NCI-H1694 (cell line): Measurements from ENCODE around the gene DYNLRB2.

Experiments
- DNase-seq: peaks from one replicate; lab custom pipeline; 2025; lab: John Stamatoyannopoulos, UW

Gene DYNLRB2

DNA sequence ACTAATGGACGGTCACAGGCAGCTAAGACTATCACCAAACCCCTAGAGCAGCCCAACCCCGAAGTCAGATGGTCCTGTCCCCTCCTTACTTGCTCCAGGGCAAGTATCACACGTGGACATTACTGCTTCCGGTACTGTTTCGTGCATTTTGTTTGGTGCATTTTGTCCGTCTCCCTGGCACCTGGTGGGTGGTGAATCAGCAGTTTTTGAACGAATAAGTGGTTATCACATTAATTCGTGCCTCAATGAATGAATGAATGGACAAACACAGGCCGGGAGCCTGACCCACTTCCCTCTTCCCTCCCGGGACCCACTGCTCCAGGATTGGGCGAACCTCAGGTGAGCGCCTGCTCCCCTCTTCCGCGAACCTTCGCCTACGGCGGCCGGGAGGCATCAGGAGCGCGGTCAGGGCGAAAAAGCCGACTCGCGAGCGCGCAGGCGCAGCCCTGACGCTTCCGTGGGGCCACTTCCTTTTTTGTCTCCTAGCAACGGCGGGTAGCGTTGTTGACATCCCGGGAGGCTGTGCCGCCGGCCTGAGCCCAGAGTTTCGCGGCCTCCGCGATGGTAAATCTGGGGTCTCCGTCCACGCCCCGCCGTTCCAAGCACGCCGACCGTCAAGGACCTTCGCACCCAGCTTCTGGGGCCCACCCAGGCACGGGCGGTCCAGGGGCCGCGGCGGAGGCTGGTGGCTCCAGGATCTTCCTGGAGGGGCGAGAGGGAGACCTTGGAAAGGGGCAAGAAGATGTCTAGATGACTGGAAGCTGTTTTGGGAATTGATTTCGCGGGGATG lies at the start of gene DYNLRB2:
Gene DYNLRB2 (plus strand): TSS at position 478 of the 790 bp plus-strand sequence. CDS start 84 bp downstream, at position 562.
- peak; percentile 52 for DNase-seq

DNA sequence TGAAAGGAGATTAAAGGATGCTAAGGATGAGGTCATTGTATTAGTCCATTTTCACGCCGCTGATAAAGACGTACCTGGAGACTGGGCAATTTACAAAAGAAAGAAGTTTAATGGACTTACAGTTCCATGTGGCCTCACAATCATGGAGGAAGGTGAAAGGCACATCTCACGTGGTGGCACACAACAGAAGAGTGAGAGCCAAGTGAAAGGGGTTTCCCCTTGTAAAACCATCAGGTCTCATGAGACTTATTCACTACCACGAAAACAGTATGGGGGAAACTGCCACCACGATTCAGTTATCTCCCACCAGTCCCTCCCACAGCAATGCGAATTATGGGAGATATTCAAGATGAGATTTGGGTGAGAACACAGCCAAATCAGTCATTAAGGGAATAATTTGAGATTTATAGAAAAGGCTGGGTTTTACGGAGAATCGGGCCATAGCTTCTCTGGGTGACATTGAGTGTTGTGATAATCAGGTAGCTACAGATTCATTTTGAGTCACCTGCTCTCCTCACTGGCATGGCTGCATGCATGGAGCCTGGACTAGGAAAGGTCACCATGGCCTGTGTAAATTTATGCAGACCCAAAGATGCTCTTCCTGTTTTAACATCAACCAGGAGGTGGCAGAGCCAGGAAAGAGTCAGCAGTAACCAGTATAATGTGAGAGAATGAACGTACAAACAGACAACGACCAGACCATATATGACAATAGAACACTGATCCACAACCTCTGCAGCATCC lies 40.5 kb upstream of the DYNLRB2 start:
- no peak for DNase-seq

DNA sequence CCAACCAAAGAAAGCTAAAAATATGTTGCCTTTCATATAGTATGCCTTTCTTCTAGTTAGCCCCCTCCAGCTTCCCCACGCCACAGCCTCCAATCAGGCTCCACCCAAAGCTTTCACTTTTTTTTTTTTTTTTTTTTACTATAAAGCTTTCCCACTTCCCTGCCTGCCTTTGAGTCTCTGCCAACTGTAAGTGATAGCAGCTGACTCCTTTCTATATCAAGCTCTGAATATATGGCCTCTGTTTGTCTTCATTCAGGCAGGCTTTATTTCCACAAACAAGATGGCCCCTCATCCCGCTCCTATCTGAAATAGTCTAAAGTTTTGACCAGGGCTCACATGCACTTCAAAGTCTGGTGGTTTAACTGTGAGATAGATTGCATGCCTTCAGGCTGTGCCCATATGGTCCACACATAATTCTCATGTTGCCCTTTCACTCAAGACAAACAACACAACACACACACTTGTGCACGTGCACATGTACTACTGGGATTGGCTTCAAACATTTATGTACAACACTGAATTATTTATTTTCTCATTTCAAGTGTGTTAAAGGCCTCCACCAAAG lies 39.8 kb upstream of the DYNLRB2 start:
- DNase-seq, result no peak

DNA sequence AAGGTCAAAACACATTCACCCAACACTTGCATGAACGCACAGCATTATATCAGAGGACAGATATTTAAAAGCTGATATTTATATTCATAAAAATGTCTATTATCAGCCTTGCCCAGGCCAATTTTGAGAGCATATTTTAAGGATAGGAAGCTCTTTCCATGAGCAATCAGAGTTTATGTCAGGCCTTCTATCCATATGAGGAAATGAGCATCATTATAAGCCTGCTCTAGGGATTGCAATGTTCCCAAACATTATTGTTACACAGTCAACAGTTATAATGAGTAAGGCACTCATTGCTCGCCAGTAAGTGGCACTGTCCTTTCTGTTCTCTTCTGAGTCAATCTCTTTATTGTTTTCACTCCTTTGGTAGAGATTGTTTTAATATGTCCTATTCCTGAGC lies 37.7 kb upstream of the DYNLRB2 start:
- no peak for DNase-seq

DNA sequence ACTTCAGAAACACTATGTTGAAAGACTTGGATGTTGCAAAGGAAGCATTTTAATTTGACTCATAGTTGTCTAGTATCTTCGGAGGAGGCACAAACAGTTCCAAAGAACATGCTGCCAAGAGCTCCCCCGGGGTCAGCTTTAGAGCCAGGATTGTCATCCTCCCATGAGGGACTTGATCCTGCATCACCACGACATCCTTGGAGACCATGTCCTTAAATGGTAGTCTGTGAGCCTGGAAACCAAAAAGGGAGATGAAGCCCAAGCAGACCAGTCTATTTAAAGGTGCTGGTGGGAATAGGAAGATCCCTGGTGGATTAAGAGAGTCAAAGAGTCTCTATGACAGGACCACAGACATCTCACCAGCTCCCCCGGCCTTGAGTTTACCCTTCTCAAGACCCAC lies 33.3 kb upstream of the DYNLRB2 start:
- no peak for DNase-seq

DNA sequence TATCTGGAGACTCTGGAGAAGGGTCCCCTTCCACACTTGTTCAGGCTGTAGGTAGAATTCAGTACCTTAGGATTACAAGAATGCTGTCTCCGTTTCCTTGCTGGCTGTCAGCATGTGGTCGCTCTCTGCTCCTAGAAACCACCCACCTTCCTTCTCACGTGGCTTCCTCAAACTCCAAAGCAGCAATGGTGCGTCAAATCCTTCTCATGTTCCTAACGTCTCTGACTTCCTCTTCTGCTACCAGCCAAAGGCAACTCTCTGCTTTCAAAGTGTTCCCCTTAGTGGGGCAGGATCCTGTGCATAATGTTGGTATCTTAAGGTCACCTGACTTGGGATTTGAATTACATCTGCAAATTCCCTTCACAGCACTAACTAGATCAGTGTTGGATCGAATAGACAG lies 30.9 kb upstream of the DYNLRB2 start:
- DNase-seq, result no peak

DNA sequence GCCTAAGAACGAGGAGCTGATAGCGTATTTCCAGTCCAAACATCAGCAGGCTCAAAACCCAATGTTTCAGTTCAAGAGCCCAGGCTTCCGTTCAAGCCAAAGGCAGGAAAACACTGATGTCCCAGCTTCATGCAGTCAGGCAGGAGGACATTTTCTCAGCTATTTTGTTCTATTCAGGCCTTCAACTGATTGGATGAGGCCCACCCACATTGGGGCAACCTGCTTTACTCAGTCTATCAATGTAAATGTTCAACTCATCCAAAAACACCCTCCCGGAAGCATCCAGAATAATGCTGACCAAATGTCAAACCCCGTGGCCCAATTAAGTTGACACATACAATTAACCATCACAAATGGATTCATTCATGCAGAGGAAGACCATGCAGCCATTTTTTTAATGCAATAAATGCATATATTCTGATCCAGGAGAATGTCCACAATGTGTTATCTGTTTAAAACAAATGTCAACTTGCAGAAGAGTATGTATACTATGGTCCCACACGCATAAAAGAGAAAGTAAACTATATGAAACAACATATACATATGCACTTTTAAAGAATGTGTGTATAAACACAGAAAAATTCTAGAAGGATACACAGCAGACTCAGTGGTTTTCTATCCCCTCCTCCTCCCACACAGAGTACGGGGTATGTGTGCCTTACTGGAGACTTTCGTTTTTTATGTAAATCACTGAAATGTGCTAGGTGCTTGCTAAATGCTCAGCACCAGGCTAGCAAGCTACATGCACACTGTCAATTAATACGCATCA lies 28.8 kb upstream of the DYNLRB2 start:
- no peak for DNase-seq

DNA sequence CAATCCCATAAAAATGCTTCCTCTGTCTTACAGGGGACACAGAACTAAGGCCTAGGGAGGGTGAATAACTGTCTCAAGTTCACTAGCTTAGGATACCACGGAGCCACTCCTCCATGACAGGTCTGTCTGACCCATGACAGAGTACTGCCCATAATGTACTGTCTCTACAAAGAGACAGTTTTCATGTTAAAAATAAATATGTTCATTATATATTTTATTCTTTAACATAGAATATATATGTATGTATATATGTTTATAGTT lies 28.3 kb upstream of the DYNLRB2 start:
- DNase-seq, result no peak

DNA sequence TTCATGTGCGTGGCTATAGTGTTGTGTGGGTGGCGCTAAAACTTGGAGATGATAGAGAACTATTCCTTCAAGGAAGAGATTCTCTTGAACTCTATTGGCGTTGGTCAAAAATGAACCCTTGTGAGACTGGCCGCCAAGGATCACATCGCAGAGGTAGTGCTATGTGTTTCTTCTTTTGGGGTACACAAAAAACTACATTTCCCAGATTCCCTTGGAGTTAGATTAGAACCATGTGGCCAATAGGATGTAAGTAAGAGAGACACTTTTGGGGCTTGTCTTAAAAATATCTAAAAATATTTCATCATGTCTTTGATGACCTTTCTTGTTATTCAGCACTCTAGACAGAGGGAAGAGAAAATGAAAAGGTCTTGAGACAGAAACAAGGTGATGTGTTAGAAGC lies 25.4 kb upstream of the DYNLRB2 start:
- DNase-seq, result no peak

DNA sequence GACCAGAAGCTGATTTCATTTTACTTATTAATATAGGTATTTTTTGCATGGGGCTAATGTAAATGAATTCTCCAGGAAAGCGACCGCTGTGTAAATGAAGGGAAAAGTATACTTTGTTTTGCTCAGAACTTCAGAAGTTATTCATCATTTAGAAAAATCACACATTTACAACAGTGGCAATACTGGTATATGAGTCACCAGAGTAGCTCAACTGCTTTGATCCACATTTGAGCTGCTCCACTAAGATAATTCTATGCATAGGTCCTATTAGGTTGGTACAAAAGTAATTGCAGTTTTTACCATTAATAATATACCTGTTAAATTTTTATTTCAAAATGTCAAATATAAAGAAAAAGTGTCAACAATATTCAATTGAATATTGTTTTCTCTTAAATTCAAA lies 22.9 kb upstream of the DYNLRB2 start:
- DNase-seq, result no peak

DNA sequence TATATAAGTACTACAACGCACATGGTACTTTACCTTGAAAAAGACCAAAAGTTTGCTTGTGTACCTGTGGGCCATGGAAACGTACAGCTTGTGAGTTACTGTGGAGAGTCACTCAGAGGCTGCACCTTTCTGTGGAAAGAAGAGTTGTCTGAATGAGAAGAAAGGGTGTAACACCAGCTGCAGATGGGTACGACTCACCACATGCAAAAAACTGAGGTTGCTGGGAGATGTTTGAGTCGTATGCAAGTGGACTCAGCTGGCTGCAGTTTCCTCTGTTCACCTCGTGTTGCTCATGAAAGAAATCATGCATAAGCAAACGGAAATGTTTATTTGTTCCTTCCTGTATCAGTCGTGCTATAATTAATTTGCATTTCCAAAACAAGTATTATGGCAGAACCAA lies 22.4 kb upstream of the DYNLRB2 start:
- DNase-seq, result no peak

DNA sequence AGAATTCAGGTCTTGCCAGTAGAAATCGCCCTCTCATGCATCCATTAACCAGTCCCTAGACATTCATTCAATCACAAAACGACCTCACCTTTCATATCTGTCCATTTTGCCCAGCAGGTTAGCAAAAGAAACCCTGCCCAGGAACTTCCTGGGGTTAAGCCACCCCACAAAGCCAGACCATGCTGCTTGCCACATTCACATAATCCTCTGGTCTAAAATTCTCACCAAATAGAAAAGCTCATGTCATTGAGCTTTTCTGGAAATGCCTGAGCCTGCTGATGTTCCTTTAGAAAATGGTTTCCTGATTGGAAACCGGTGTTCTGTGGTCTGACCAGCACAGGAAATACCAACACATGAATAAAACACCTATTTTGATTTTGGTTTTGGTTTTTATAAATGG lies 21.6 kb upstream of the DYNLRB2 start:
- no peak for DNase-seq

DNA sequence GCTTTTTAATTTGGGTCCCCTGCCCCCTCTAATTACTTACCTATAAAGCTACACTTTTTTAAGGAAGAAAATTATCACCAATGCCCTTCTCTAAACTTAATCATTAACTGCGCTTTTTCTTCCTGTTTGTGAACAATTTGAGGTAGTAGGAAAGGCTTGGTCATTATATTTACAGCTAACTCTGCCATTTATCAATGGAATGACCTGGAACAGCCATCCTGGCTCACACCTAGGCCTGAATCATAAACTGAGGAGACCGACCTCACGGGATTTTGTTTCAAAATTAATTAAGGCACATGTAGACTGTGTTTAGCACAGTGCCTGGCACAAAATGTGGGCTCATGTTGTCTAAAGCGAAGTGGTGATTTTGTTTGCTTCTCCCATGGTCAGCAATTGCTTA lies 15.4 kb upstream of the DYNLRB2 start:
- DNase-seq, result no peak

DNA sequence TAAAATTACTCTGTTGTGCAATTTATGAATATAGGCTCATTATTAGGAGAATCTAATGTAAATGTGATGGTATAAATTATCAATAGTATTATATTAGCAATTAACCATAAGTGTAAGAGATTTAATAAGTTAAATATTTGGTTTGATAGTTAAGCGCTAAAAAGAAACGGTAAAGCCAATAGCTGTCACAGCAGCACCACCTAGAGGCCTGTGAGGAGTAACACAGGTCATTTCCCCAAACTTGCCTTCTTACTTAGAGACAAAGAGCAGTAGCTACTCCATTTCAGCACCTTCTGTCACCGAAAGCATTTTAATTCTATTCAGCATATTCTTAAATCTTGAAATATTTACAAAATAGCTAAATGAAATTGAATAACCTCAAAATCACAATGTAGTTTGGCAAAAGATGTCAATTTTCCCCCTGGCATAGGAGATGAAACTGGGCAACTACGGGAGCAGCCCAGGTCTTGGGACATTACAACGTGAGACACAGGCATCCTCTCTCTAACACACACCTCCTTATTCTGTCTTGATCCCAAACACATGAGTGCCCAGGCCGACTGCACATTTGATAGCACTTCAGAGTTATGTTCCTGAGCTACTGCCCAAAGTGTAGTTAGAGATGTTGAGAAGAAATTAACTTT lies 14.3 kb upstream of the DYNLRB2 start:
- peak; percentile 48 for DNase-seq

DNA sequence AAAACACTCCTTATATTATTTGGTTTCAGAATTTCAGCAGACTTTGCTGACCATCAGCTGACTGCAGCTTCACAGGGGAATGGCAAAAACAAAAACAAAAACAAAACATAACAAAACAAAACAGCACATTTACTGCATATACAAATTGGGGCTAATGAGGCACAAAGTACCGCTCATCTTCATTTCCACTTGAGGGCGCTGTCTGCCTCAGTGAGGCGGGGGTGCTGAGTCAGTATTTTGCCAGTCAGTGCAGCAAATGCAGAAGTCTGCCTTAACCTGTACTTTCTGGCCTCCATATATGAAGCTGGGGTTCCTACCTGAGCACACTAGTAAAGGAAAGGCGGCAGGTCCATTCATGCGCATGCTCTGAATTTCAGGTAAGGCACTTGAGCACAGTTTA lies 13.5 kb upstream of the DYNLRB2 start:
- no peak for DNase-seq

DNA sequence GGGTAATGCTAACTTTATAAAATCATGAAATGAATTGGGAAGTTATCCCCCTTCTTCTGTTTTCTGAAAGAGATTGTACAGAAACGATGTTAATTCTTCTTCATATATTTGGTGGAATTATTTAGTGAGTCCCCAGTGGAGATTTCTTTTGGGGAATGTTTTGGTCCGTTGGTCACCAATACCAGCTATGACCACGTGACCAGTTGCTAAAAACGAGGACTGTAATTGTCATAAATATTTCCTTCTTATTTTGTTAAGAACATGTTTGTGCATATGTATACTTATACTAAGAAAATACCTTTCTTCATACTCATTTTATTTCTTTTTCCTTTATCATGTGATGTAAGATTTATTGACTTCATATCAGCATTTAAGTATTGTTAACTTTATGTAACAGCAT lies 10.3 kb upstream of the DYNLRB2 start:
- no peak for DNase-seq

DNA sequence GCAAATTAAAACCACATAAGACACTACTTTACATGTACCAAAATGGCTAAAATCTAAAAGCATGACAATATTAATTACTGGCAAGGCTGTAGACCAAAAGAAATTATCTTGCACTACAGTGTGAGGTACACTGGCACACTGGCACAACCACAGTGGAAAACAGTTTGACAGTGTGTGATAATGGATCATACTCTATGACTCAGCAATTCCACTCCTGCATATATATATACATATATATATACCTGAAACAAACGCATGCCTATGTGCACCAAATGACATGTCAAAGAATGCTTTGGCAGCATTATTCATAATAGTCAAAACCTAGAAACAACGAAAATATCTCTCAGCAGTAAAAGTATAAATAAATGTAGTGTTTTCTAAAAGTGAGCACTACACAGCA lies 4.6 kb upstream of the DYNLRB2 start:
- DNase-seq, result no peak

DNA sequence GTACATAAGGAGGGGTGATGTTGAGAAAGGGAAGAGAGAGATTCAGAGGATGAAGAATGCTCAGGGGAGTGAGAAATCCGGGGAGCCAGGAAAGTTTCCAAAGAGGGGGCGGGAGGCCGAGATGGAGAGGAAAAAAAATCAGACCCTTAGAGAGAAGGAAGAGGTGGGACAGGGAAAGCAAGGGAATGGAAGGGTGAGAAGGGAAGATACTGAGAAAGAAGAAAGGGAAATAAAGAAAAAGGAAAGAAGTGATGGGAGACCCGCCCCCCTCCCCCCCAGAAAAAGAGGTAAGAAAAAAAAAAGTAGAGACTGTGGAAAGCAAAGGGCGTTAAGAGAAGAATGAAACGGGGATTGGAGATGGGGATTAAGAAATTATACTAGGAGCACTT lies 507 bp downstream of the DYNLRB2 start:
- no peak for DNase-seq

DNA sequence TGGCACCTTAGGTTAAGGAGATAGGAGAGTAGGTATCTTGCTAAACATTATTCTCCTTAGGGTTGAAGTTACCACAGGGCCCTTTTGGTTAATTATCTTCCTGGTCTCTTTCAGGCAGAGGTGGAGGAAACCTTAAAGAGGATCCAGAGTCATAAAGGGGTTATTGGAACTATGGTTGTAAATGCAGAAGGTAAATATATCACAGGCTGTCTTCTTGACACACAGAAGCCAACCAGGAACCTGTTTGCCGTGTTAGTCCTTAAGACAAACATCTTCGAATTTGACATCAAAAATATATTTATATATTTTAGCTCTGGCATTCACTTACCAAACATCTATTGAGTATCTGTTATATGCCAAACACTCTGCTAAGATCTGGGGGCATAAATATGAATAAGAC lies 2.4 kb downstream of the DYNLRB2 start:
- no peak for DNase-seq

DNA sequence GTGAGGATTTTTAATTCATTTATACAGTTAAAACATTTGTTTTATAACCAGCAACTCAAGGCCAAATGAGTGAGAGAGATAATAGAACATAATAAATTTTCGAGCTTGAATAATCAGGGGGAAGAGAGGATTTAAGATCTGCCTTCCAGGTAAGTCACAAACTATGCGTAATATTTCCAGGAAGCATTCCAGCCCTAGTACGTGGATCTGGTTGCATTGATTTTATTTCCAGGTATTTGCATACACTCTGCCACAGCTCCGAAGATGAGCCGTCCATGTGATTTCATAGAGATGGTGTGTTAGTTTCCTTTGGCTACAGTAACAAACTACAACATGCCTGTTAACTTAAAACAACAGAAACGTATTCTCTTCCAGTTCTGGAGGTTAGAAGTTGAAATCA lies 3.5 kb downstream of the DYNLRB2 start:
- no peak for DNase-seq

DNA sequence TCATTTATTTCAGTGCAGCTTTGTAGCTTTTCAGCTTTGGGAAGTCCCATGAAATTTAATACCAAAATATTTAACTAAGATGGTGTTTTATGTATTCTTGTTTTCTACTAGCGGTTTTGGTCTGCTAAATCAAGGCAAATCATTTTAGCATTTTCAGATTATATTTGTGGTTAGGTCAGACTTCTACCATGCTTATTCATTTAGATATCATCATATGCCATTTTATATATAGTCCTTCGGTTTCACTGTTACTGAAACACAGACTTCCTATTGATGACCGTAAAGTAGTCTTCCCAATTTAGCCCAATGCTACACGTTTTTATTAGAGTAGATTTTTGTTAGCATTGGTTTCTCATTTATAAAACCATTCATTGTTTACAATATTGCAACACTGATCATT lies 5.5 kb downstream of the DYNLRB2 start:
- DNase-seq, result no peak

DNA sequence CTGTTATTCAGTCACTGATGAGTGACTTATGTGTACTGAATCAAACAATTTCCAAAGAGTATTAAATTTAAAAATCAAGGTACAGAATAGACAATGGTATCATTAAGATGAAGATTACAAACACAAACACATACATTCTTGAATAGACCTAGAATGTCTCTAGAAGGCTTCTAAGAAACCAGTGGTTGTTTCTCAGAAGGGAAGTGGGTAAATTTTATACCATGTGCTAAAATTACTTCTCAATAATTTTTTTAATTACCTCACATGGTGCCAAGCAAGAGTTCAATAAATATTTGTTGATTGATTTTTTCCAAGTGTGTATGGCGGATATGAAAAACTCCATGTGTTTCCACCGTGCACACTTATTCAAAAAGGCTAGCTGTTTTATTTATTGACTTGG lies 6.4 kb downstream of the DYNLRB2 start:
- DNase-seq, result no peak
